EL (cell line): Measurements from ENCODE around the gene SDK1.
"Not testable (repeated sequence)": the region's sequence is repeated elsewhere in the genome, so short reads cannot be mapped to it uniquely, and the experiment has no call there.

ENCODE experiments used
- DNase-seq: peaks from one replicate; pipeline ENCODE4 v3.0.0-alpha.2; 2016

Gene SDK1

DNA sequence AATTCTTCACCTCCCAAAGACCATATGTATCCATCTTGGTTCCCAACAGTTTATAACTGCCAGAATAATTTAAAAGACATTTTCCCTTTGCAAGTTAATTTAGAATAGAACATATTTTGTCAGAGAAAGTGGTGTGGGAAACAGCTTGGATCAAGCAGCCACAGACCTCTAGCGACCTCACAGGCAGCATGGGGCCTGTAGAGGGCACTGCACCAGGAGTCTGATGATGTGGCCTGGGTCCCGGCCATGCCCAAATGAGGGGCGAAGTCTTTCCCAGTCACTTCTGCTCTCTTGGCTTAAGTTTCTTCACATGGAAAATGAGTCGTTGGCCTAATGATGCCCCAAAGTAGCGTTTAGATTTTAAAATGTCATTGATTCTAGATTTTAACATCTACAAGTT is 243.2 kb downstream of the SDK1 start:
- DNase-seq, result no peak

GRCh38 chr7:3548815-3549214 is 247.8 kb downstream of the SDK1 start:
- DNase-seq, result no peak

DNA sequence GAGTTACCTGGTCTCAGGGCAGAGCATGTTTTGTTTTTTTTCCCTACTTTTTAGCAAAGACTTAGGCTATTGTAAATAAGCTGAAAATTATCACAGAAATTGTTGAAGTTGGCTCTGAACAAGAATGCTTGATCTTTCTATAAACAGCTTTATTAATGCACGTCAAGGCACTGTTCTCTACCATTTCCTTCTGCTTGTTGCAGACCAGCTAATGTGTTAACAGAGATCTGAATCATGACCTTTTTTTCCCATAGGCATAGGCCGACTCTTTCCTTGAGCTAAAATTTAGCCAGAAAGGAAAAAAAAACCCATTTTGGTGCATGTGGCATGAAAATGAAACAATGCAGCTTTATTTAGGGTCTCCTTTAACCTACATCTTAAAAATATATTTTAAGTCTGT is 248.5 kb downstream of the SDK1 start:
- no peak for DNase-seq

DNA sequence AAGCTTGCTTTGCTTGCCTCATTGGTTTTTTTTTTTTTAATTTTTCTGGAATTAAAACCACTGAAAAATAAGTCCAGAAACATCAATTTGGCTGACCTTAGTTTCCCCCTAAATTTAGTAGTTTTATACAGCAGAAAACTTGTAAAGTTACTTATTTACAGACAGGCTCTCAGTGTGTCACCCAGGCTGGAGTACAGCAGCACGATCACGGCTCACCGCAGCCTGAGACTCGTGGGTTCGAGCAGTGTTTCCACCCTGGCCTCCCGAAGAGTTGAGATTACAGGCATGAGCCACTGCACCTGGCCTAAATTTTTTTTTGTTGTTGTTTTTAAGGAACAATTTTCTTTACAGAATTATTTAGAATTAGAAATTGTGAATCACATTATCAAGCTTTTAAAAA is 250.5 kb downstream of the SDK1 start:
- DNase-seq, result no peak

GRCh38 chr7:3552499-3552898 is 251.4 kb downstream of the SDK1 start:
- DNase-seq, result no peak

- DNase-seq, result no peak
Measured at GRCh38 chr7:3558400-3558799, 257.3 kb downstream of the SDK1 start.

DNA sequence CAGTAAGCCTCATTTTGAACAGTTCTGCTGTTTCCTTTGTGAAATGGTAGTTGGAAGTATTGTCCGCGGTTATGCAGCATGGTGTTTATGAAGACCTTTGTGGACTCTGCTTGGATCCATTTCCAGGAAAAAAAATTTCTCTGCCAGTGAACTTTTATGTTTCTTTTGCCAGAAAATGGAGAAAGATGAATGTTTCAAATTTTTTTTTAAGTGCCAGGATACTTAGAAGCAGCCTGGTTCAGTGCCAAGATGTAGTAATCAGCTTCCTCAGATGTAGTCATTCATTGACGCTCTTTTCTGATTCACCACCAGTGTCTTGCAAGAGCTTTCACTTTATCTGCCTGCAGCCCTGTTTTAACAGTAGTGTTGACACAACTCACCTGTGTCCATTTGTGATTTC is 258.2 kb downstream of the SDK1 start:
- DNase-seq, result no peak

DNA sequence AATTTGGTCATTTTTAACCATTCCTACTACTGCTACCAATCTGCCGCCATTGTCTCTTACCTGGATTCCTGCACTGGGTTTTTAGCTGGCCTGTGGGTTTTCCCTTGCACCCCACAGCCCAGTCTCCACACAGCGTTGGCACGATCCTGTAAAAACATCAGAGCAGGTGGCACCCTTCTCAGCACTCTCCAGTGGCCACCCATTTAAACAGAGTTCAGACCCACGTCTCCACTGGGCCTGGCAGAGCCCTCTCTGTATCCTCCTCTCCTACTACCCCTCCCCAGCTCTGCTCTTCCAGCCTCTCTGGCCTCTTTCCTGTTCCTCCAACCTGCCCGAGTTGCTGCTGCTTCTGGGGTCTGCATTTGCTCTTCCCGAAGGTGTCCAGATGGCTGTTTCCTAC is 259.4 kb downstream of the SDK1 start:
- no peak for DNase-seq

GRCh38 chr7:3561932-3562331 is 260.9 kb downstream of the SDK1 start:
- no peak for DNase-seq

GRCh38 chr7:3564231-3564630 is 263.2 kb downstream of the SDK1 start:
- no peak for DNase-seq

DNA sequence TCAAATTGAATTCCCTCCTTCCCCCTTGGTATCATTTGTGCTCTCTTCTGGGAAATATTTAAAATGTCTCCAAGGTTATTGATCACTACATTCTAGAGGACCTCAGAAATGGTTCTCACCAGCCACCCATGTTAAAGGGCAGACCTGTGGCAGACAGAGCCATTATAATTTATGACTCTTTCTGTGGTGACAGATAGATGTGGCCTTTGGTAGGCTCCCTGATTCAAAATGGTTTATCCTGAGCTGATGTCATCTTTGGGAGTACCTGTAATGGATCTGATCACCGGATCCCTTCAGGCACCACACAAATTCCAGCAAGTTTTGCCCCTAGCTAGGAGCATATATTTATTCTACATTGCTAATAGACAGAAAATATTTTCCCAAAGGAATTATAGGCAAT is 267.5 kb downstream of the SDK1 start:
- DNase-seq, result no peak

- DNase-seq, result no peak
Measured at GRCh38 chr7:3569643-3570042, 268.6 kb downstream of the SDK1 start.

- DNase-seq, result no peak
Measured at GRCh38 chr7:3573151-3573550, 272.1 kb downstream of the SDK1 start.

- DNase-seq, result no peak
Measured at GRCh38 chr7:3574386-3574785, 273.3 kb downstream of the SDK1 start.

DNA sequence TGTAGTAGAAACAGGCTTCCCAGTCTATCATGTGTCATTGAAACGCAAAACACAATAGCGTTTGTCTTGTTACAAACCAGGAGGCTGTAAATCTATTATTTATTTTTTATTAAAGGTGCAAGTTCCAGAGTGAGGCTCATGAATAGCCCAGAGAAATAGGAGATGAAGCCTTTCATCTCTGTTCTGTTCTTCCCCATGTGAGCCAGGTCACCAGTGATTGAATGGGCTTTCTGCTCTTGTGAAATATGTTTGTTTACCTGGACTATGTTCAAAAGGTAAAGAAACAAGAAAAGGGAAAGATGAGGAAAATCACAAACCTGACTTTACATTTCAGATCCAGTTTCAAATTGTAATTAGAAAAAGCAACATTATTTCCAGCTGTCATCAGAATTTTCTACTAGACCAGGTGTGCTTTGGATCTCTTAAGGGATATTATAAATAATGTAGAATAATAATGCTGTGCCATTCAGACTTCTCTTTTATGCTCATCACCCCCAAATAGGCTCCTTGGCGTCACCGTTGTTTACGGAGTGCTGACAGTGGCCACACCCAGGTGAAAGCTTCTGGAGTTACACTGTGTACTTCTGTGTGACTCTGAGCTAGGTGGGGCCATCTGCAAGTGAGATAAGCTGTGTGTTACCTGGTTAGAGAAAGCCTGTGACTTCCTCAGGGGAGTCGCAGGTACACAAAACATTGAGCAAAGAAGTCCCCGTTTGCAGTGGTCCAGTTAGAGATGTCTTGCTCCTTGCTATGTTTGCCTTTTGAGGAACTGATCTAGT is 274.9 kb downstream of the SDK1 start:
- DNase-seq, result no peak

GRCh38 chr7:3578399-3578798 is 277.3 kb downstream of the SDK1 start:
- DNase-seq, result no peak

DNA sequence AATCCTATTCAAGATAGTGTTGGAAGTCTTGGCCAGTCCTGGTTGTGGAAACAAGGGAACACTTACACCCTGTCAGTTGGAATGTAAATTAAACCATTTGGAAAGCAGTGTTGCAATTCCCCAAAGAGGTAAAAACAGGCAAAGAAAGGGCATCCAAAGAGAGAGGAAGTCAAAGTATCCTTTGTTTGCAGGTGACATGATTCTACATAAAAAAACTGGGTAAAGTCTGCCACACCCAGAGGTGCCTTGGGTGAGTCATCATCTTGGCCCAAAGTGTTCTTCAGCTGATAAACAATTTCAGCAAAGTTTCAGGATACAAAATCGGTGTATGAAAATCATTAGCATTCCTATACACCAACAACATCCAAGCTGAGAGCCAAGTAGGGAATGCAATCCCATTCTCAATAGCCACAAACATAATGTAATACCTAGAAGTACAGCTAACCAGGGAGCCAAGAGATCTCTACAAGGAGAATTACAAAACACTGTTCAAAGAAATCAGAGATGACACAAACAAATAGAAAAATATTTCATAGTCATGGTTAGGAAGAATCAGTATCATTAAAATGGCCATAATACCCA is 278.7 kb downstream of the SDK1 start:
- DNase-seq, result no peak

DNA sequence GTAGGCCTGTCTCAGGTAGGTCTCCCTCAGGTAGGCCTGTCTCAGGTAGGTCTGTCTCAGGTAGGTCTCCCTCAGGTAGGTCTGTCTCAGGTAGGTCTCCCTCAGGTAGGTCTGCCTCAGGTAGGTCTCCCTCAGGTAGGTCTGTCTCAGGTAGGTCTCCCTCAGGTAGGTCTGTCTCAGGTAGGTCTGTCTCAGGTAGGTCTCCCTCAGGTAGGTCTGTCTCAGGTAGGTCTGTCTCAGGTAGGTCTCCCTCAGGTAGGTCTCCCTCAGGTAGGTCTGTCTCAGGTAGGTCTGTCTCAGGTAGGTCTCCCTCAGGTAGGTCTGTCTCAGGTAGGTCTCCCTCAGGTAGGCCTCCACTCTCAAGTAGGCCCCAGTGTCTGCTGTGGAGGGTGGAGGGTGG is 281.1 kb downstream of the SDK1 start:
- DNase-seq, result not testable (repeated sequence)

GRCh38 chr7:3585826-3586225 is 284.8 kb downstream of the SDK1 start:
- no peak for DNase-seq

GRCh38 chr7:3588341-3588740 is 287.3 kb downstream of the SDK1 start:
- no peak for DNase-seq

- no peak for DNase-seq
Measured at GRCh38 chr7:3589752-3590151, 288.7 kb downstream of the SDK1 start.

- no peak for DNase-seq
Measured at GRCh38 chr7:3591219-3591618, 290.2 kb downstream of the SDK1 start.

- DNase-seq, result no peak
Measured at GRCh38 chr7:3591944-3592343, 290.9 kb downstream of the SDK1 start.

GRCh38 chr7:3592401-3593134 is 291.5 kb downstream of the SDK1 start:
- no peak for DNase-seq
